ENCODE measurements around the gene MMEL1.

GRCh38 chr1:2554621-2555387 is 78.0 kb downstream of the MMEL1 start:
- no peak for TF ChIP-seq TEAD4 (IDR thresholded peaks at IDR 0.05)
- TF ChIP-seq, protein P1, sequence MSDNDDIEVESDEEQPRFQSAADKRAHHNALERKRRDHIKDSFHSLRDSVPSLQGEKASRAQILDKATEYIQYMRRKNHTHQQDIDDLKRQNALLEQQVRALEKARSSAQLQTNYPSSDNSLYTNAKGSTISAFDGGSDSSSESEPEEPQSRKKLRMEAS (IDR thresholded peaks at IDR 0.05), result no peak
- TF ChIP-seq TAF1 (IDR thresholded peaks at IDR 0.05; ENCODE audit: low read depth), result no peak
- TF ChIP-seq TCF12 (IDR thresholded peaks at IDR 0.05; ENCODE audit: low read depth), result no peak
- TF ChIP-seq CEBPB (IDR thresholded peaks at IDR 0.05), result no peak
- no peak for TF ChIP-seq REST (IDR thresholded peaks at IDR 0.05; ENCODE audit: low read depth)
- no peak for TF ChIP-seq EP300 (IDR thresholded peaks at IDR 0.05; ENCODE audit: borderline replicate concordance)
- TF ChIP-seq NFIC (IDR thresholded peaks at IDR 0.05), result no peak
- peak; percentile 59 for TF ChIP-seq RAD21 (IDR thresholded peaks at IDR 0.05; ENCODE audit: low read depth)
- no peak for TF ChIP-seq USF1 (IDR thresholded peaks at IDR 0.05)
- TF ChIP-seq YY1 (IDR thresholded peaks at IDR 0.05; ENCODE audit: low read depth), result no peak
- no peak for TF ChIP-seq CREB1 (IDR thresholded peaks at IDR 0.05; ENCODE audit: low read depth)
- TF ChIP-seq FOXM1 (IDR thresholded peaks at IDR 0.05; ENCODE audit: borderline replicate concordance, low read depth), result no peak
